GM19324 (cell line): ENCODE results near the gene ABLIM2.
"Not testable (repeated sequence)": the region's sequence is repeated elsewhere in the genome, so short reads cannot be mapped to it uniquely, and the experiment has no call there.

ENCODE experiments used
- ATAC-seq: cut with Tn5 transposase; IDR thresholded peaks from one replicate; pipeline ENCODE4 v1.9.1; 2021; ENCODE audit warnings: mild to moderate bottlenecking, moderate library complexity; ENCODE audit not compliant: unreplicated experiment, low FRiP score

Gene ABLIM2

DNA sequence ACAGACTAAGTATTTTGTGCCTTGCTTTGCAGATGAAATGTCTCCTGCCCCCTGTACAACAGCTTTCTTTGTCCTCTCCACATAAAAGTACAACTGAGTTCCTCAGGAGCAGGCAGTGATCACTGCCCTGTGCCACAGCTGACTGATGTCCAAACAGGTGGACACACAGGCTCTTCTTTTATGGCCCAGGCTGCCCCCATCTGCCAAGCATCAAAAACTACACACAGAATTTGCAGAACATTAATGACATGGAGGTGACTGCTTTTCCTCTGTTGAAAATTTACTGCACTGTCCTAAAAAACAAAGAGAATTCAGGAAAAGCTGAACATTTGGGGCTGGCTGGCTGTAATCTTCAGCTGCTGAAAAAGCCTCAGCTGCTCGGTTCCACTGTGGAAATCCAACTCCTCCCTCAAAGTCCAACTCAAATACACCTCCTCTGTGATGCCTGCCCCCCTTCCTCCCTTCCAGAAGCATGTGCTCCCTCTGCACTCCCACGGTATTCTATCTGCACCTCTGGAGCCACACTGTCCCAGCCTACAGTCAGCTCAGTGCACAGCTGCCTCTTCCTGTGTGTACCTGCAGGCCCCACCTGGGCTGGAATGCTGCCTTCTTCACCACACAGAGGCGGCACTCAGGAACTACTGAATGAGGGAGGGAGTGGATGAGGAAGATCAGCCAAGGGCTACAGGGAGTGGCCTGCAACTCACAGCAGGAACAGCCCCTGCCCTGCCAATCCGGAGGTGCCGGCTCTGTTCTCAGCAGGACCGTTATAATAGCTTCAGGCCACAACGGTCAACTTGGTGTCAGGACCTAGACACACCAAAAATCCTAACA, 229.3 kb downstream of the ABLIM2 start:
- no peak for ATAC-seq

DNA sequence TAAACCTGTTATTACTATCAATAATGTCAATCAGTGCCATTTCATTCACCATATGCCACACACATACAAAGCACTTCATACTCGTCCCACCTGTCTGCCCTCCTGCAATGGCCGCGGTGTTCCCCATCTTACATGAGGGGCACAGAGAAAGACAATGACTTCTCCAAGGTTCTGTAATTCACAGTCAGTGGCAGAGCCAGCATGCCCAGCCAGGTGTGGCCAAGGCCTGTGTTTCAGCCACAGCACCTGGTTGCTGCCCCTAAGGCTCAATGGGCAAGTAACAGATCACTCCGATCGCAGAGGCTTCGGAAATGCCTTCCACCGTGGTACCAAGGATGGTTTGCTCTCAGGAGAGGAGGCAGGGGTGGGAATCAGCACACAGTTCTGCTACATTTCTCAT, 229.9 kb downstream of the ABLIM2 start:
- ATAC-seq, result no peak

DNA sequence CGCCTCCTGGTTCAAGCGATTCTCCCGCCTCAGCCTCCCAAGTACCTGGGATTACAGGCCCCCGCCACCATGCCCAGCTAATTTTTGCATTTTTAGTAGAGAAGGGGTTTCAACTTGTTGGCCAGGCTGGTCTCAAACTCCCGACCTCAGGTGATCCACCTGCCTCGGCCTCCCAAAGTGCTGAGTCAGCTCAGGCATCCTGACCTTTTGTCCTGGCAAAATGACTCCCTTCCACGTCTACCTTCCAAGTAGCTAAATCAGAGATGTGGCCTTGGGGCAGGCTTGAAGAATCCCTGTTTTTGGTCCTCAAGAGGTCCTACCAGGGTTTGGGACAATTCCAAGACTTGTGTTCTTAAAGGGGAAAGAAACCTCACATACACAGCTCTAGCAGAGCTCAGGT, 231.8 kb downstream of the ABLIM2 start:
- no peak for ATAC-seq

DNA sequence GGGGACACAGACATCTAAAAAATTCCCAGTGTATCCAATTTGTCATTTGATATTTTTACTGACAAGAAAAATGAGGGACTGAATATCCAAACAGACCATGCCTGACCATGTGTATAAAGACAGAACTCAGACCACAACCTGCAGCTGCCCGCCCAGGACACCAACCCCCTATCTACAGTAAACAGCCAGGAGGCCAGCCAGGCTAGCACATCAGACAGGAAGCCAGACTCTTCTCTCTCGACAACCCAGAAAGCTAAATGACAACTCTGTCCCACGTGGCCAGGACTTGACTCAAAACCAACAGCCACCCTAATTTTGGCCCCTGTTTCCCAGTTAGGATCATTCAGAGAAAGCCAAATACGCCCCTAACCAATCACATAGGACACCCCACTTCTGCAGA, 234.0 kb downstream of the ABLIM2 start:
- no peak for ATAC-seq

DNA sequence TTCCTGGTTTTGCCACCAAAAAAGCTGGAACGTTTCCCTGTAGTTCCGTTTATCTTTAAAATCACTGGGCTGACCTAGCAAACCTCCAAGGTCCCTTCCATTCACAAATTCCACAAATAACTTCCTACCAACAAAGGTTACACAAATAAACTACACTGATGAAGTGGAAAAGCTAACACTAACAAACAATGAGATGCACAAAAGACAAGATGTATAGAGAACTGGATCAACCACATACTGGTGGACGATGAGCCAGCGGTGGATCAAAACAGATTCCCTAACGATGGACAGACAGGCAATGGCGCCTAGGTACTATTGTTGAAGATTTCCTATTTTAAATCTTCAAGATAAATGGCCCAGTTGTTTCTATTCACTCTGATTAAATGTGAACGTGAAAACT, 234.4 kb downstream of the ABLIM2 start:
- no peak for ATAC-seq

DNA sequence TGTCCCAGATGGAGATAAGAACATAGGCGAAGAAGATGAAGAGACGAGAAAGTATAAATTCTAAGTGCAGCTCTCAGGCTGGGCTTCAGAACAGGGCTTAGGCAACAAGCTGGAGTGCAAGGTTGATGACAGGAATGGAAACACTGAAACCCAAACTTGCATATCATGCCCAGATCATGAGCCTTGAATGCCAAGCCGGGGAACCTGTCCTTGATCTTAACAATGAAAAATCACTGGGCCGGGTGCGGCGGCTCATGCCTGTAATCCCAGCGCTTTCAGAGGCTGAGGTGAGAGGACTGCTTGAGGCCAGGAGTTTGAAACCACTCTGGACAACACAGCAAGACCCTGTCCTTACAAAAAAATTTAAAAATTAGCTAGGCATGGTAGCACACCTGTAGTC, 236.1 kb downstream of the ABLIM2 start:
- no peak for ATAC-seq

DNA sequence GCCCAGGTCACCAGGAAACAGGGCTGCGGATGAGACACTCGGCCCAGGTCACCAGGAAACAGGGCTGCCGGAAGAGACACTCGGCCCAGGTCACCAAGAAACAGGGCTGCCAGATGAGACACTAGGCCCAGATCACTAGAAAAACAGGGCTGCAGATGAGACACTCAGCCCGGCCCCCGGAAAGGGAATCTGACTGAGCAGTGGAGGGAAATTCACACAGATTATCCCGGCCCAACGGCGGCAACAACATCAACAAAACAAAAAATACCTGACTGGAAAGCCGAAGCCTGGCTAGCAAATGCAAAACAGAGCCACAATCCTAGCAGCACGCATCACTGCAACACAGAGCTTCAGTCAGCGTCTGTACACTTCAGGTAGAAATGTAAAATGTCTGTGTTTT, 239.6 kb downstream of the ABLIM2 start:
- no peak for ATAC-seq

DNA sequence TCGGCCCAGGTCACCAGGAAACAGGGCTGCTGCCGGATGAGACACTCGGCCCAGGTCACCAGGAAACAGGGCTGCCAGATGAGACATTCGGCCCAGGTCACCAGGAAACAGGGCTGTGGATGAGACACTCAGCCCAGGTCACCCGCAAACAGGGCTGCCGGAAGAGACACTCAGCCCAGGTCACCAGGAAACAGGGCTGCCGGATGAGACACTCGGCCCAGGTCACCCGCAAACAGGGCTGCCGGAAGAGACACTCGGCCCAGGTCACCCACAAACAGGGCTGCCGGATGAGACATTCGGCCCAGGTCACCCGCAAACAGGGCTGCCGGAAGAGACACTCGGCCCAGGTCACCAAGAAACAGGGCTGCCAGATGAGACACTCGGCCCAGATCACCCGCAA, 240.4 kb downstream of the ABLIM2 start:
- ATAC-seq, result not testable (repeated sequence)

DNA sequence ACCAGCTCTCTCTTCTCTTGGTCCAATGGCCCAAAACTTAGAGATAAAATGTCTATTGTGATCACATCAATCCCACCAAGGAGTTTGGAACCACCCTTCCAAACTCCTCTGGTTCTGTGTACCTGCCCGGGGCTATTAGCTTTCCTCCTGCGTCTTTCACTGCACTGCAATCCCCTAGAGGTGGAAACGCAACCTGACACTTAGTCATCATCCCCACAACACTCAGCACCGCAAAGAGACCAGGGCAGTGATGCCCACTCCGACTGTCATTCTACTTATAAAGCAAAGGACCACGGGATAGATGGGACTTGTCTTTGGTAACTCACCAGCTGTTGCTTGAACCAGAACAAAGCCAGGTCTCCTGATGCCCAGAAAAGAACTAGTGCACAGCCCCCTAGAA, 240.9 kb downstream of the ABLIM2 start:
- no peak for ATAC-seq

DNA sequence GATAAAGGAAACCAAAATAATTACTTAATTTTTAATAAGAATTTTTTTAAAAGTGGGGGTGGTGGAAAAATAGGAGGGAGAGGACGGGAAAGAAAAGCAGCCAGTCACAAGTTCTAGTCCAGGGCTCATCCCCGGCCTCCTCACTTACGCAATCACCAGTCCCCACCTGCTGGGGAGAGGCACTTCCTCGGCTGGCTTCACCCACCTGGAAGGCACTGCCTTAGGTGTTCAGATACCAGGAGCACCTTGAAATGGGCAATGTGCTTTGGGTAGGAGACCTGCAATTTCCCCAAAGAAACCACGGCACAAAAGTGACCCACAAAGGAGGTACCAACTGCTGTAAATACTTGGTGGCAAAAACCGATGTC, 242.8 kb downstream of the ABLIM2 start:
- no peak for ATAC-seq
